ENCODE measurements around the gene MRPL55. TPM values are rescaled to one million over a fixed set of nuclear protein-coding genes. Genes with fewer than 3 reads are reported as not detected.

The MRPL55 gene
- total and polyA plus RNA-seq, 2 of the 13 experiments (the other 11 are each of a cell fraction or from before 2014, with no cell fraction given), result 58.6 to 92.9 TPM

DNA sequence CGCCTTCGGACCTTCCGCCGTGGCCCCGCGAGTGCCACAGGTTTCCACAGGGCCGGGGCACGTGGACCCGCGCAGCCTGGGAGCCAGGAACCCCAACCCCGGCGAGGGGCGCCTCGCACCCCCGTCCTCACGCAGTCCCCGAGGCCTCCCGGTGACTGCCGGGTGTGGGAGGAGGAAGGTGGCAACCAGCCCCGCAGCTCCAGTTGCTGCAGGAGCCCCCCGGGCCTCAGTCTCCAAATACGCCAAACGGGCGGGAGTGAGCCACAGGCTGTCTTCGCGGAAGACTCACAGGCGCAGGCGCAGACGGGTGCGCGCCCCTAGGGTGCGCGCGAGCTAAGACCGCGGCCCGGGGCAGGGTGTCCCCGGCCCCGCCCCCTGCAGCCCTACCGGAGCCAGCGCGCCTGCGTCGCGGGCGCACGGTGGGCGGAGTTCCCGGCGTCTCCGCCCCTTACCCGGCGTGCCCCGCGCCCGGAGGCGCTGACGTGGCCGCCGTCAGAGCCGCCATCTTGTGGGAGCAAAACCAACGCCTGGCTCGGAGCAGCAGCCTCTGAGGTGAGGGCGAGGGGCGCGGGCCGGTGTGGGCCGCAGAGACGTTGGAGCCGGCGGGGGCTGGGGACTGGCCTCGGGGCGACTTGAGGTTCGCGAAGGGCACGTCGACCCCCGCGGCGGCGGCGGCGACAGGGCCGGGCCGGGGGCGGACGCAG lies 26.7 kb downstream of the MRPL55 start, which contains the start of gene ARF1 (continued):
- TF ChIP-seq ZIK1 (CRISPR knock-in tag; IDR thresholded peaks at IDR 0.05; ENCODE audit: borderline replicate concordance, low read depth) (peak; percentile 68; the same call in 1 of the 2 replicates), ZNF562 (CRISPR knock-in tag; IDR thresholded peaks at IDR 0.05; ENCODE audit: borderline replicate concordance) (no peak; the same call in 1 of the 2 replicates), RFXAP (CRISPR knock-in tag; IDR thresholded peaks at IDR 0.05; ENCODE audit: borderline replicate concordance) (peak; percentile 21; the same call in 1 of the 2 replicates), FOXP4 (CRISPR knock-in tag; IDR thresholded peaks at IDR 0.05) (no peak), MEIS2 (CRISPR knock-in tag; IDR thresholded peaks at IDR 0.05) (no peak), ZNF335 (CRISPR knock-in tag; IDR thresholded peaks at IDR 0.05) (no peak), NONO (IDR thresholded peaks at IDR 0.05) (no peak), NONO (CRISPR knock-in tag; conservative IDR thresholded peaks at IDR 0.05) (peak; percentile 76), SALL2 (CRISPR knock-in tag; IDR thresholded peaks at IDR 0.05) (peak; percentile 58), ZNF136 (CRISPR knock-in tag; IDR thresholded peaks at IDR 0.05; ENCODE audit: low read depth) (no peak), ZHX2 (IDR thresholded peaks at IDR 0.05; ENCODE audit: low read depth) (peak; percentile 91), ZHX2 (CRISPR knock-in tag; IDR thresholded peaks at IDR 0.05; ENCODE audit: borderline replicate concordance) (no peak), RARA (CRISPR knock-in tag; IDR thresholded peaks at IDR 0.05) (no peak), HOXA5 (CRISPR knock-in tag; IDR thresholded peaks at IDR 0.05) (no peak), GTF3A (CRISPR knock-in tag; conservative IDR thresholded peaks at IDR 0.05) (no peak), ZNF34 (CRISPR knock-in tag; IDR thresholded peaks at IDR 0.05; ENCODE audit: borderline replicate concordance) (no peak), TBL1XR1 (IDR thresholded peaks at IDR 0.05; ENCODE audit: borderline replicate concordance, low read length, partially characterized antibody) (no peak), ZNF768 (CRISPR knock-in tag; IDR thresholded peaks at IDR 0.05) (peak; percentile 19; the same call in 1 of the 2 replicates)
- TF ChIP-seq, protein P1, sequence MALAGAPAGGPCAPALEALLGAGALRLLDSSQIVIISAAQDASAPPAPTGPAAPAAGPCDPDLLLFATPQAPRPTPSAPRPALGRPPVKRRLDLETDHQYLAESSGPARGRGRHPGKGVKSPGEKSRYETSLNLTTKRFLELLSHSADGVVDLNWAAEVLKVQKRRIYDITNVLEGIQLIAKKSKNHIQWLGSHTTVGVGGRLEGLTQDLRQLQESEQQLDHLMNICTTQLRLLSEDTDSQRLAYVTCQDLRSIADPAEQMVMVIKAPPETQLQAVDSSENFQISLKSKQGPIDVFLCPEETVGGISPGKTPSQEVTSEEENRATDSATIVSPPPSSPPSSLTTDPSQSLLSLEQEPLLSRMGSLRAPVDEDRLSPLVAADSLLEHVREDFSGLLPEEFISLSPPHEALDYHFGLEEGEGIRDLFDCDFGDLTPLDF (CRISPR knock-in tag; IDR thresholded peaks at IDR 0.05), result peak; percentile 57; the same call in 1 of the 2 replicates

All from HepG2 (cell line).